Astrocyte (in vitro differentiated cells and primary cell): ENCODE results near the gene ZSCAN9. TPM values are rescaled to one million over a fixed set of nuclear protein-coding genes. Genes with fewer than 3 reads are reported as not detected.

Experiments
- DNase-seq: peaks from one replicate; pipeline ENCODE4 v3.0.0-alpha.2; 2010; ENCODE audit warnings: low read depth
- FAIRE-seq: peaks from 2 replicates; lab custom pipeline; 2011; peaks lifted over from hg19 to GRCh38; lab: Jason Lieb, UNC
- H2AFZ ChIP-seq: 2 replicates; pipeline ENCODE4 v1.6.0; 2012; ENCODE audit warnings: low read depth, low read length, inconsistent platforms
- H3K27ac ChIP-seq: 2 replicates; pipeline ENCODE4 v1.5.1; 2011; ENCODE audit warnings: low read depth, low read length, inconsistent platforms
- H3K27me3 ChIP-seq: 2 replicates; pipeline ENCODE4 v1.6.0; 2011; ENCODE audit warnings: low read length, inconsistent platforms; ENCODE audit not compliant: insufficient read depth
- H3K36me3 ChIP-seq: 2 replicates; pipeline ENCODE4 v1.5.1; 2011; ENCODE audit warnings: low read length, inconsistent platforms; ENCODE audit not compliant: insufficient read depth
- H3K4me1 ChIP-seq: 2 replicates; pipeline ENCODE4 v1.5.1; 2011; ENCODE audit warnings: low read length, inconsistent platforms; ENCODE audit not compliant: insufficient read depth
- H3K4me2 ChIP-seq: 2 replicates; pipeline ENCODE4 v1.6.0; 2012; ENCODE audit warnings: low read length, inconsistent platforms
- H3K4me3 ChIP-seq: 2 replicates; pipeline ENCODE4 v1.5.1; 2011; ENCODE audit warnings: low read depth, mild to moderate bottlenecking, low read length, inconsistent platforms; ENCODE audit not compliant: insufficient read depth
- H3K79me2 ChIP-seq: 2 replicates; pipeline ENCODE4 v1.6.0; 2012; ENCODE audit warnings: mild to moderate bottlenecking, low read length, inconsistent platforms; ENCODE audit not compliant: insufficient read depth
- H3K9ac ChIP-seq: 2 replicates; pipeline ENCODE4 v1.6.0; 2012; ENCODE audit warnings: mild to moderate bottlenecking, low read length, inconsistent platforms
- H3K9me3 ChIP-seq: 2 replicates; pipeline ENCODE4 v1.5.1; 2012; ENCODE audit warnings: low read depth, mild to moderate bottlenecking, low read length, inconsistent platforms; ENCODE audit not compliant: insufficient read depth
- H4K20me1 ChIP-seq: 2 replicates; pipeline ENCODE4 v1.6.0; 2012; ENCODE audit warnings: low read length, inconsistent platforms; ENCODE audit not compliant: insufficient read depth
- H3K27ac Mint-ChIP-seq: one replicate; pipeline ENCODE4 v1.8.0; 2021; ENCODE audit warnings: mild to moderate bottlenecking, mixed read lengths; ENCODE audit not compliant: unreplicated experiment
- H3K27me3 Mint-ChIP-seq: one replicate; pipeline ENCODE4 v1.8.0; 2021; ENCODE audit warnings: low read depth, mixed read lengths; ENCODE audit not compliant: unreplicated experiment
- H3K36me3 Mint-ChIP-seq: one replicate; pipeline ENCODE4 v1.8.0; 2021; ENCODE audit warnings: low read depth, mixed read lengths; ENCODE audit not compliant: unreplicated experiment
- H3K4me1 Mint-ChIP-seq: one replicate; pipeline ENCODE4 v1.8.0; 2021; ENCODE audit warnings: low read depth, mixed read lengths; ENCODE audit not compliant: unreplicated experiment
- H3K4me3 Mint-ChIP-seq: one replicate; pipeline ENCODE4 v1.8.0; 2021; ENCODE audit warnings: mild to moderate bottlenecking, moderate library complexity, mixed read lengths; ENCODE audit not compliant: unreplicated experiment
- H3K9me3 Mint-ChIP-seq: one replicate; pipeline ENCODE4 v1.8.0; 2021; ENCODE audit warnings: mild to moderate bottlenecking, mixed read lengths; ENCODE audit not compliant: unreplicated experiment
- EZH2 ChIP-seq: IDR thresholded peaks from 2 replicates; pipeline ENCODE4 v1.6.1; 2012; ENCODE audit warnings: mild to moderate bottlenecking, low read length, inconsistent platforms; ENCODE audit not compliant: insufficient read depth
- total RNA-seq: library from RNA; stranded (reverse); gene quantifications from 2 replicates; pipeline ENCODE4 v1.2.1, GENCODE V29; 2021
- TF ChIP-seq, protein P1 (sequence below): IDR thresholded peaks from 2 replicates; pipeline ENCODE4 v1.5.1; 2011; ENCODE audit warnings: low read depth, mild to moderate bottlenecking, inconsistent platforms, low read length, moderate library complexity; ENCODE audit not compliant: insufficient read depth

Gene ZSCAN9
- total RNA-seq, 1 donor from 2014 or later, result 16.9 TPM

DNA sequence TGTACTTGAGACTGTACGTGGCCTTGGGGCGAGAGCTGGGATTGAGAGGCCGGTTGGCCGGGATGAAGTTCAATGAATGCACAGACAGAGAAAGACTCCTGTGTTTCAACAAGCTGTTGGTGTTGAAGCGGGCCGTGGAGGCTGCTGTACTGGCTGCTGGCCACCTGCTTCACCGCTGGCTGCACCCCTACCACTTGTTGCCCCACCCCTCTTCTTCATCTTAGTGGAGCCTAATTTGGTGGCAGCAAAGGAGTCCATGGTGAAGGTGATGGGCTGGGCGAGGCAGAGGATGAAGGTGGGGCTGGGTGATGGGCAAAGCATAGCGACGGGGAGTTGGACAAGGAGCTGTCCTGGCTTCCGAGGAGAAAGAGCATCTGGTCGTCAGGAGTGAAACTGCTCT lies 7.2 kb upstream of the ZSCAN9 start:
- Mint-ChIP-seq H3K4me3 (peak overlapping the region; percentile 82), H3K27ac (no peak overlapping the region), H3K36me3 (peaks cover 2% of the 10 kb centered on the region), H3K27me3 (peaks cover 21% of the 10 kb centered on the region), H3K9me3 (no peaks in the 10 kb centered on the region), H3K4me1 (no peaks in the 10 kb centered on the region)
- no peaks in the 10 kb centered on the region for H3K79me2 ChIP-seq
- H4K20me1 ChIP-seq, result no peaks in the 10 kb centered on the region
- H3K27ac ChIP-seq, result no peak overlapping the region
- H3K9me3 ChIP-seq, result no peaks in the 10 kb centered on the region
- no peak for FAIRE-seq
- H3K9ac ChIP-seq, result no peak overlapping the region
- TF ChIP-seq, protein P1, sequence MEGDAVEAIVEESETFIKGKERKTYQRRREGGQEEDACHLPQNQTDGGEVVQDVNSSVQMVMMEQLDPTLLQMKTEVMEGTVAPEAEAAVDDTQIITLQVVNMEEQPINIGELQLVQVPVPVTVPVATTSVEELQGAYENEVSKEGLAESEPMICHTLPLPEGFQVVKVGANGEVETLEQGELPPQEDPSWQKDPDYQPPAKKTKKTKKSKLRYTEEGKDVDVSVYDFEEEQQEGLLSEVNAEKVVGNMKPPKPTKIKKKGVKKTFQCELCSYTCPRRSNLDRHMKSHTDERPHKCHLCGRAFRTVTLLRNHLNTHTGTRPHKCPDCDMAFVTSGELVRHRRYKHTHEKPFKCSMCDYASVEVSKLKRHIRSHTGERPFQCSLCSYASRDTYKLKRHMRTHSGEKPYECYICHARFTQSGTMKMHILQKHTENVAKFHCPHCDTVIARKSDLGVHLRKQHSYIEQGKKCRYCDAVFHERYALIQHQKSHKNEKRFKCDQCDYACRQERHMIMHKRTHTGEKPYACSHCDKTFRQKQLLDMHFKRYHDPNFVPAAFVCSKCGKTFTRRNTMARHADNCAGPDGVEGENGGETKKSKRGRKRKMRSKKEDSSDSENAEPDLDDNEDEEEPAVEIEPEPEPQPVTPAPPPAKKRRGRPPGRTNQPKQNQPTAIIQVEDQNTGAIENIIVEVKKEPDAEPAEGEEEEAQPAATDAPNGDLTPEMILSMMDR, result no peak
- TF ChIP-seq EZH2, result no peak
- H3K27me3 ChIP-seq, result peaks cover 13% of the 10 kb centered on the region
- no peak overlapping the region for H3K4me3 ChIP-seq
- no peaks in the 10 kb centered on the region for H3K36me3 ChIP-seq
- DNase-seq, result no peak
- peak overlapping the region; percentile 86 for H3K4me2 ChIP-seq
- H3K4me1 ChIP-seq, result no peaks in the 10 kb centered on the region
- H2AFZ ChIP-seq, result no peak overlapping the region

DNA sequence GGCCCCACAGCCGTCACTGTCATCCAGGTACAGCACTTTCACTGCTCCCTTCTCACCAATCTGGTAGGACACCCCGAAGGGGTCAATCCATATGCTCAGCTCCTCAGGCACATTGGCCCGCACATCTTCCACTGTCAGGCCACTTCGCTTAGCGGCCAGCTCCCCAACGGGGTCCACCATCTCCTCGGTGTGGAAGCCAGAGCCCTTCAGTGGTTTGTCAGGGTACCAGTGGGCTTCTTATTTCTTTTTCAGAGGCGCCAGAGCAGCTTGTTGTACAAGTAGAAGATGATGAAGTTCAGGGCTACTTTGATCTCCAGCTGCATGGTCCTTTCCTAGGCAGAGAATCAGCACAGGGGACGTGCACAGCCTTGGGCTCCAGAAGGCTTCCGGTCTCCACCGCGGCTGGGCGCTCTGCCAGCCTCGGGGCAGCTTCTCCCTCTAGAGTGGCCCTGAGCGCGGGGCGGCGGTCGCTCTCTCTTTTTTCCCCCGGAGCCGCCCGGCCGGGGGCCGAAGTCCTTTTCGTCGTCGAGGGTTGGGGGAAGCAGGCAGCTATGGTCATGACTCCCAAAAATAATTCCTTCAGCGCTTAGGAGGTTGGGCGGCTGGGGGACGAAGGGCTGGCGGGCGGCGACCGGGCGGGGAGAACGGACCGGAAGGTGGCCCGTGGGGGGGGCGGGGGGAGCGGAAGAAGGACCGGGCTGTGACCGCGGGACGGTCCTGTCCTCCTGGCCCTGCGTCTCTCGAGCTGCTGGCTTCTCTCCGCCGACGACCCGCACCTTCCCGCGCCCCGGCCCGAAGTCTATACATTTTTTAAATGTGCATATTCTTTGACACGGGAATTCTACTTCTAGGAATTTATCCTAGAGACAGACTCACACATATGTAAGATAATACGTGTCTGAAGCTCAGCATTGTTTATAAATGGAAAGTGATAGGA lies 6.5 kb upstream of the ZSCAN9 start:
- no peaks in the 10 kb centered on the region for H3K4me1 Mint-ChIP-seq
- H3K4me3 Mint-ChIP-seq, result peak overlapping the region; percentile 82
- H3K27me3 ChIP-seq, result peaks cover 13% of the 10 kb centered on the region
- no peak overlapping the region for H3K27ac ChIP-seq
- H3K4me2 ChIP-seq, result peak overlapping the region; percentile 86
- H3K9ac ChIP-seq, result peak overlapping the region; percentile 65
- H3K9me3 ChIP-seq, result no peaks in the 10 kb centered on the region
- TF ChIP-seq EZH2, result no peak
- TF ChIP-seq, protein P1, result no peak
- no peaks in the 10 kb centered on the region for H3K4me1 ChIP-seq
- peaks cover 24% of the 10 kb centered on the region for H3K27me3 Mint-ChIP-seq
- FAIRE-seq, result no peak
- peak overlapping the region; percentile 34 for H3K27ac Mint-ChIP-seq
- H3K4me3 ChIP-seq, result peak overlapping the region; percentile 58
- H3K36me3 Mint-ChIP-seq, result peaks cover 2% of the 10 kb centered on the region
- H2AFZ ChIP-seq, result peak overlapping the region; percentile 82
- no peaks in the 10 kb centered on the region for H3K79me2 ChIP-seq
- H3K9me3 Mint-ChIP-seq, result no peaks in the 10 kb centered on the region
- DNase-seq, result peak; percentile 47
- H3K36me3 ChIP-seq, result no peaks in the 10 kb centered on the region
- H4K20me1 ChIP-seq, result no peaks in the 10 kb centered on the region
